Tibial nerve (tissue), 4 donors: ENCODE results near the gene CRYBB1. TPM values are rescaled to one million over a fixed set of nuclear protein-coding genes. Genes with fewer than 3 reads are reported as not detected.

Experiments used
- DNase-seq, 2 donors: peaks; one replicate each; pipeline ENCODE4 v3.0.0-alpha.2; 2019; ENCODE audit warnings: low spot score in 2 of 2
- H3K27ac ChIP-seq, 4 donors: fragments of 200-600 bp; sonication (generic) in 3 of 4; one replicate each; pipeline ENCODE4 v1.5.1; 2017 to 2019; ENCODE audit warnings: mild to moderate bottlenecking in 1 of 4
- H3K27me3 ChIP-seq, 2 donors: fragments of 200-600 bp; sonication (generic) in 1 of 2; one replicate each; pipeline versions ENCODE4 v1.5.1 to v1.6.0; 2017 to 2019
- H3K36me3 ChIP-seq, 3 donors: fragments of 200-600 bp; sonication (generic); one replicate each; pipeline ENCODE4 v1.5.1; 2018 to 2019
- H3K4me1 ChIP-seq, 4 donors: fragments of 200-600 bp; sonication (generic) in 3 of 4; one replicate each; pipeline ENCODE4 v1.5.1; 2017 to 2019
- H3K4me3 ChIP-seq, 4 donors: fragments of 200-600 bp; sonication (generic) in 3 of 4; one replicate each; pipeline ENCODE4 v1.5.1; 2017 to 2019; ENCODE audit warnings: mild to moderate bottlenecking in 1 of 4, moderate library complexity in 1 of 4
- H3K9me3 ChIP-seq, 4 donors: fragments of 200-600 bp; sonication (generic) in 3 of 4; one replicate each; pipeline ENCODE4 v1.5.1; 2017 to 2019
- EP300 ChIP-seq, 2 donors: sonication (generic); formaldehyde crosslinking; IDR thresholded peaks; one replicate each; pipeline ENCODE4 v1.6.1; 2017; ENCODE audit warnings: antibody characterized with exemption in 2 of 2, mild to moderate bottlenecking in 1 of 2
- POLR2A ChIP-seq, 2 donors: fragments of 450-650 bp; IDR thresholded peaks; one replicate each; pipeline ENCODE4 v1.6.1; 2017; ENCODE audit warnings: antibody characterized with exemption in 2 of 2, mild to moderate bottlenecking in 2 of 2, moderate library complexity in 2 of 2
- WGBS, 2 donors: methylation state at CpG; one replicate each; pipeline ENCODE4 v1.1.5; 2018; 5-methylcytosine and 5-hydroxymethylcytosine counted together
- total RNA-seq, 4 donors: library from RNA; depleted of rRNA; stranded (reverse); fragments of >200 nt; gene quantifications; one replicate each; pipeline ENCODE4 v1.1.0, GENCODE V29; 2016
- TF ChIP-seq, protein P1 (sequence below), 5 experiments: fragments of 200-600 bp in 3 of 5; fragments of 450-650 bp in 2 of 5; sonication (generic) in 3 of 5; IDR thresholded peaks; one replicate each; pipeline ENCODE4 v1.5.1; 2016 to 2019; ENCODE audit warnings: antibody characterized with exemption in 5 of 5, mild to moderate bottlenecking in 3 of 5, moderate library complexity in 2 of 5

CRYBB1 gene
- total RNA-seq, 4 donors from 2014 or later, result 0.84 to 4.8 (median 1.8) TPM

DNA sequence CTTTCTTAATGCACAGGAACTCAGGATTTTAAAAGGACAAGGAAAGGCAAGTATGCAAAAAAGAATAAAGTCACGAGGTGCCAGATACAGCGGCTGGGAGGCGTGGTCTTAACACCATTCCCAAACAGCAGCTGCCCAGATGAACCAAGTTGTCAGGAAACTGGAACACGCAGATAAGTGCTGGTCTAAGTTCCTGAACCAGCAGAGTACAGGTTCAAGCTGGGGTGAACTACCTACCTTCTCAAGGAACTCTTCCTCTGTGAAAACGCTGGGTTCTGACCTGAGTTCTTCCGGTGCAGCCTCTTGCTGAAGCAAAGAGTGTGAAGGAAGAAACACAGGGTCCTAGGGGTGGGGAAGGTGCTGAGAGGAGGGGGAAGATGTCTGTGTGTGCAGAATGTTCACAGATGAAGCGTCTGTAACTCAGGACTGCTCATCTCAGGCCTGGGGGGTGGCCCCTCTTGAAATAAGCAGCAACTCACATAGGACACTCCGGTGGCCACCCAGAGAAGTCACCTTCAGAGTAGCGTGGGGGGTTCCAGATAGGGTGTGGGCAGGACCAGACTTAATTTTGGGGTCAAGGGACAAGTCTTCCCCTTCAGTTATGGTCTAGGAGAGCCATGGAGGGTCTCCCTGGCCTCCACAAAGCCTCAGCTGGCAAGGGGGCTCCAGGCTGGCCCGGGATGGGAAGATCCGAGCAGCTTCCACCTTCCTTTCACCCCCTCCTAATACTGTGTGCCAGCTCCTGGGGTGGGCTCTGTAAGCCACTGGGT, 31.1 kb downstream of the CRYBB1 start:
- H3K9me3 ChIP-seq, result no peaks in the 10 kb centered on the region
- H3K27ac ChIP-seq, result peak overlapping the region in 1 of 4 donors; percentile 30
- 70 to 71% methylated on average over 11 of the region's 11 CpGs for WGBS, 2 donors
- peaks cover 0 to 10% (median 0%) of the 10 kb centered on the region in 3 donors for H3K36me3 ChIP-seq
- peaks cover 0 to 31% (median 12%) of the 10 kb centered on the region in 4 donors for H3K4me1 ChIP-seq
- H3K4me3 ChIP-seq, result no peak overlapping the region
- DNase-seq, result no peak
- TF ChIP-seq, protein P1, sequence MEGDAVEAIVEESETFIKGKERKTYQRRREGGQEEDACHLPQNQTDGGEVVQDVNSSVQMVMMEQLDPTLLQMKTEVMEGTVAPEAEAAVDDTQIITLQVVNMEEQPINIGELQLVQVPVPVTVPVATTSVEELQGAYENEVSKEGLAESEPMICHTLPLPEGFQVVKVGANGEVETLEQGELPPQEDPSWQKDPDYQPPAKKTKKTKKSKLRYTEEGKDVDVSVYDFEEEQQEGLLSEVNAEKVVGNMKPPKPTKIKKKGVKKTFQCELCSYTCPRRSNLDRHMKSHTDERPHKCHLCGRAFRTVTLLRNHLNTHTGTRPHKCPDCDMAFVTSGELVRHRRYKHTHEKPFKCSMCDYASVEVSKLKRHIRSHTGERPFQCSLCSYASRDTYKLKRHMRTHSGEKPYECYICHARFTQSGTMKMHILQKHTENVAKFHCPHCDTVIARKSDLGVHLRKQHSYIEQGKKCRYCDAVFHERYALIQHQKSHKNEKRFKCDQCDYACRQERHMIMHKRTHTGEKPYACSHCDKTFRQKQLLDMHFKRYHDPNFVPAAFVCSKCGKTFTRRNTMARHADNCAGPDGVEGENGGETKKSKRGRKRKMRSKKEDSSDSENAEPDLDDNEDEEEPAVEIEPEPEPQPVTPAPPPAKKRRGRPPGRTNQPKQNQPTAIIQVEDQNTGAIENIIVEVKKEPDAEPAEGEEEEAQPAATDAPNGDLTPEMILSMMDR (IDR thresholded peaks at IDR 0.05), result no peak
- TF ChIP-seq EP300 (IDR thresholded peaks at IDR 0.05), result peak in 1 of 2 donors; percentile 19
- no peak for TF ChIP-seq POLR2A (IDR thresholded peaks at IDR 0.05)
- H3K27me3 ChIP-seq, result no peaks in the 10 kb centered on the region

GRCh38 chr22:26585104-26585790, 32.6 kb downstream of the CRYBB1 start:
- no peak overlapping the region for H3K27ac ChIP-seq
- TF ChIP-seq EP300 (IDR thresholded peaks at IDR 0.05), result no peak
- no peak for TF ChIP-seq POLR2A (IDR thresholded peaks at IDR 0.05)
- TF ChIP-seq, protein P1 (IDR thresholded peaks at IDR 0.05), result no peak
- no peaks in the 10 kb centered on the region for H3K9me3 ChIP-seq
- H3K4me3 ChIP-seq, result no peak overlapping the region
- peaks cover 0 to 22% (median 10%) of the 10 kb centered on the region in 4 donors for H3K4me1 ChIP-seq
- WGBS, 2 donors, result 26 to 35% methylated on average over 11 of the region's 11 CpGs
- DNase-seq, result no peak
- H3K36me3 ChIP-seq, result peaks cover 0 to 12% (median 0%) of the 10 kb centered on the region in 3 donors
- no peaks in the 10 kb centered on the region for H3K27me3 ChIP-seq

DNA sequence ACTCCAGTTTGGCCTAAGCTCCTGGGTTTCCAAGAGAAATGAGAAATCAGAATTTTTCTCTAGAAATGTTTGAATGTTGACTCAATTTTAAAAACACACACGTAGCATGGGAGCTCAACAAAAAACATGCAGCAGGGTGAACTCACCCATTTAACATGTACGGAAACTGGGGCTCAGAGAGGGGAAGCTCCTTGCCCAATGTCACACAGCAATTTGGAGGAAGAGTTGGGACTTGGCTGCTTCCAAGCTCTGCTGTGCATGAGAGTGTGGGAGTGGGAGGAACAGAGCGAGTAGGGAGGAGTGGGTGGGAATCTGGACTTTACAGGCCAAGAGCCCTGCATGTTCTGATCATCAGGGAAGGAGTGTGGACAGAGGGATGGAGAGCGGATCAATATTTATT, 33.8 kb downstream of the CRYBB1 start:
- Histone ChIP-seq H3K36me3 (peaks cover 0 to 12% (median 0%) of the 10 kb centered on the region in 3 donors), H3K9me3 (no peaks in the 10 kb centered on the region), H3K4me1 (peaks cover 0 to 18% (median 11%) of the 10 kb centered on the region in 4 donors), H3K27me3 (no peaks in the 10 kb centered on the region), H3K4me3 (no peak overlapping the region), H3K27ac (no peak overlapping the region)
- TF ChIP-seq EP300 (IDR thresholded peaks at IDR 0.05) (no peak), POLR2A (IDR thresholded peaks at IDR 0.05) (no peak)
- TF ChIP-seq, protein P1 (IDR thresholded peaks at IDR 0.05), result no peak
- DNase-seq, result no peak
- WGBS, 2 donors, result 64 to 70% methylated on average over 4 of the region's 4 CpGs

GRCh38 chr22:26581633-26582168, 36.1 kb downstream of the CRYBB1 start:
- TF ChIP-seq POLR2A (IDR thresholded peaks at IDR 0.05), result no peak
- TF ChIP-seq, protein P1 (IDR thresholded peaks at IDR 0.05), result no peak
- TF ChIP-seq EP300 (IDR thresholded peaks at IDR 0.05), result no peak
- DNase-seq, result no peak
- Histone ChIP-seq H3K4me1 (peaks cover 0 to 11% (median 7%) of the 10 kb centered on the region in 4 donors), H3K27ac (no peak overlapping the region), H3K4me3 (no peak overlapping the region), H3K36me3 (peaks cover 0 to 12% (median 0%) of the 10 kb centered on the region in 3 donors), H3K27me3 (no peaks in the 10 kb centered on the region), H3K9me3 (no peaks in the 10 kb centered on the region)
- WGBS, 2 donors, result 98 to 100% methylated on average over 8 of the region's 8 CpGs
